HG03103 (cell line): Measurements from ENCODE around the gene PAQR9.

Experiments
- ATAC-seq: cut with Tn5 transposase; IDR thresholded peaks from one replicate; pipeline ENCODE4 v1.9.1; 2021; ENCODE audit warnings: low read depth; ENCODE audit not compliant: unreplicated experiment

PAQR9 gene

DNA sequence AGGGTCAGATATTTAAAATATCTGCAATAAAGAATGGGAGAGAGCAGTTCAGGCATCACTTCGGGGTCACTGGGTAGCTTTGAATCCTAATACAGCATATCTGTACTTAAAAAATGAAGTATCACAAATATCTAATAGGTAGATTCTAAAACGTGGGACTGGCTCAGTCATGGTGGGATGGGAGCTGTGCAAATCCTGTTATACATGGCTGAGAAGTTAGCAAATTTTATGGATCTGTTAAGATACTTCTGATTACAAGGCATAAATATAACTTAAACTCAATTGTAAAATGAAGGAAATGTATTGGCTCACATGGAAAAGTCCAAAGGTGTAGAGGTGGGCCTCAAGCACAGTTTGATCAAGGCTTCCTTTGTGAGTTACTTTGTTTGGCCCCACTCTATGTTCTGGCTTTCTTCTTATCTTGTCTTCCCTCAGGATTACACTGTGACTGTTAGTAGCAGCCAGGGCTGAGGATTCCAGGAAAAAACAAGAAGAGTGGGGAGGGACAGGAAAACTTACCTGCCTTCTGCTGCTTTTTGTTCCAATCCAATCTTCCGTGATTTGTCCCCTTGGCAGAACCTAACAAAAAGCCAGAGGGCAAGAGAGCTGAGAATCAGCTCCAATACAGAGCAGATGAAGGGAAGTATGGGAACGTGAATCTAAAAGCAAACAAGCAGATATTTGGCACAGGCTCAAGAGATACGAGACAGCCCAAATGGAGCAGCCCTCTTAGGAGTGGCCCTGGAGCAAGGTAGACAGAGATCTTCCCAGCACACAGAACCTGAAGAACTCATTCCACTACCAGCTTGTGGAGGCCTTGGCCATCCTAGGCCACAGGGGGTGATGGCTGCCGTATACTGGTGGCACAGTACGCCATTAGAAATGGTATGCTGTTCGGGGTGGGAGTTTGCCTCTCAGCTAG, 10.9 kb downstream of the PAQR9 start:
- ATAC-seq = no peak

- ATAC-seq = no peak
Observed at GRCh38 chr3:142951794-142952193, 11.7 kb downstream of the PAQR9 start.

- no peak for ATAC-seq
Observed at GRCh38 chr3:142950972-142951371, 12.5 kb downstream of the PAQR9 start.

GRCh38 chr3:142947799-142948575, 15.5 kb downstream of the PAQR9 start:
- ATAC-seq = no peak

- ATAC-seq = no peak
Observed at GRCh38 chr3:142947352-142947751, 16.1 kb downstream of the PAQR9 start.

DNA sequence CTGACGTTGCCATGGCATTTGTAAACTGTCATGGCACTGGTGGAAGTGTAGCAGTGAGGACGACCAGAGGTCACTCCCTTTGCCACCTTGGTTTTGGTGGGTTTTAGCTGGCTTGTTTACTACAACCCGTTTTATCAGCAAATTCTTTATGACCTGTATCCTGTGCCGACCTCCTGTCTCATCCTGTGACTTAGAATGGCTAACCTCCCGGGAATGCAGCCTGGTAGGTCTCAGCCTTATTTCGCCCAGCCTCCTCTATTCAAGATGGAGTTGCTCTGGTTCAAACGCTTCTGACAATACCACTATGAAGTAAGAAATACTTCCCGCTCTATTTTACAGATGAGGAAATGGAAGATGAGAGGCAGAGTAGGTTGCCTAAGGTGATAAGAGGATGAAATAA, 16.6 kb downstream of the PAQR9 start:
- no peak for ATAC-seq

DNA sequence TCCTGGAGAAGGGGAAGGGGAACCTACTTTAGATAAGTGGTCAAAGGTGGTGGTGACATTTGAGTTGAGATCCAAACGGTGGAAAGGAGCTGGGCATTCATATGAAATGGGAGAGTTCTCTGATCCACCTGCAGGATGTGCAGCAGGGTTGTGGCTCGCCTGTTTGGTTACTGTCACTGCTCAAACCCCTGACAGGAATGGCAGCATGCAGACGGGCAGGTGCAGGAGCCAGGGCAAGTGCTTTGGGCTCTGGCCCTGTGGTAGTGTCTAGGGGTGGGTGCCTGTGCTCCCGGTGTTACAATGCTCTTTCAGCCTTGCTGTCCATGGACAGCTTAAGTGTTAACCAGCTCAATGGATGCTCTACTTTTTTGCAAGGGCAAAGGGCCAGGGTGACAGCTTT, 18.5 kb downstream of the PAQR9 start:
- no peak for ATAC-seq

GRCh38 chr3:142944342-142944741, 19.1 kb downstream of the PAQR9 start:
- ATAC-seq = no peak

DNA sequence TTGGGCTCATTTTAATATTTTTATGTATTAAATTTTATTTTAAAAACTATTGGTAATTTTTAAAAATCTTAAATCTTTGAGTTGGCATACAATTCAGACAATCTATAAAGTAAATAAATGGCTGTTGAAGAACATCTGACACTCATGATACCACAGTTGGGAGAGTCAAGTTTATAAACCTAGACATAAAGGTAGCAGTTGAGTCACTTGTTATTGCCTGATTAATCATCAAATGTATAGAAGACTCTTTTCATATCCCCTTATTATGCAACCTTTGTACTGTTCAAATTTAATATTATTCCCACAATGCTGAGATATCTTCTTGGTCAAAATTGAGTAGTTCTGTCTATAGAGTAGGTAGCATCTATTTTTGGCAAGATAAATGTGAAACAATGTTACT, 19.6 kb downstream of the PAQR9 start:
- ATAC-seq = no peak

DNA sequence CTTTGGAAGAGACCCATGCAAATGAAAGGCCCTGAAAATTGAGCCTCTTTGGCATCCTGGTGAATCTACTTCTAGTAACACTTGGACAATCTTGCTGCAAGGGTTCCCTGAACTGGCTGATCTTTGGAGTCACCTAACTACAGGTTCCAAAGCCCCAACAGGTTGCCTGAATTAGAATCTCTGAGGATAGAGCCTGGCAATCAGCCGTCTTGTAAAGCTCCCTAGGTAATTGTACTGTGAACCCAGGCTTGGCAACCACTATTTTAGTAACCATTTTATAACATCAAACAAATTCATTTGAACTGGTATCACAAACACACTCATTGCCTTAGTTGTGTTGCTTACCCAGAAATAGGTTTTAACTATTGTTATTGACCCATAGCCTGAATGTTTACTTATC, 20.1 kb downstream of the PAQR9 start:
- ATAC-seq = no peak

GRCh38 chr3:142941373-142942123, 21.9 kb downstream of the PAQR9 start:
- ATAC-seq = no peak

DNA sequence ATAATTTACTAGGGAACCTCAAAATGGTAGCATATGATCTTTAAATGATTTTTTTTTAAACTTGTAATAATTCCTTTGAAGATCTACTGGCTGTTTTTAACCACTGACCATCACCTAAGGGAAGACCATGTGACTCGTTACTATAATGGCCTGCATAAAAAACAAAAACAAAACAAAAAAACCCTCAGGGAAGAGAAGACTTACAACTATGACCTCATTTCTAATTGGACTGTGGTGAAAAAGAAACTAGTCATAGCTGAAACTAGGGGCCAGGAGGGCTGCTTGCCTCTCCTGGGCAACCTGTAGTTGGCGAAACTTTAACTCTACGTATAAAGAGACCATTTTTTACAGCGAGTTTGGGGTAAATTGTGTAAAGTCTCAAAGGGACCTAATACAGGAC, 23.0 kb downstream of the PAQR9 start:
- ATAC-seq = no peak

GRCh38 chr3:142940000-142940399, 23.5 kb downstream of the PAQR9 start:
- ATAC-seq = no peak

DNA sequence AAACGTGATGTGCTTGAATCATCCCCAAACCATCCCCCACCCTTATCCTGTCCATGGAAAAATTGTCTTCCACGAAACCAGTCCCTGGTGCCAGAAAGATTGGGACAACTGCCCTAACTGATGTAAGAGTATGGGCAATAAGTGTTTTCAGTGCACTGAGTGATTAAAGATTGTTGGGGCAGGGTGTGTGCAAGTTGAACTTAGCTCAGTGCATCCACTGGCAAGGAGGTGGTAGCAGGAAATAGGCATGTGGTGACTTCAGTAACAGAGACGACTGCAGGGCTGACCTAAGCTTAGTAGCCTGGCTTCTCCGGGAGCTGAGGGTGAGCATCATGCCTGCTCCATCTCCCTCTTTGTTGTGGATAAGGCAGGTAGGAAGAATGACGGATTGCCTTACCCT, 27.5 kb downstream of the PAQR9 start:
- no peak for ATAC-seq

DNA sequence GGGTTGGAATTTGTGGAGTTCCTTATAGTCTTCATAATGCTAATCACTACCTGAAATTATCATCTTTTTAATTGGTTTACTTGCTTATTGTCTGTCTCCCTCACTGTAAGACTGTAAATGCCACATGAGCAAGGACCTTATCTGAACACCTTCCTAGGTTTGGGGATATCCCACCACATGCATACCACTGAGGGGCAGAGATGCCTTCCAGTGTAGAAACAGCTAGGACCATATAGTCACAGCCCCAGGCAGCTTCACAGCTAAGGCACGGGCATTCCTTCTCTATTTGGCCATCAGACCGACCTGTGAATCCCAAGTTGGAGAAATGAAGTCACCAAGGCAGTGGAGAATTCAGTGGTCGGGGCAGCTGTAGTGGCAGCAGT, 28.6 kb downstream of the PAQR9 start:
- ATAC-seq = no peak

DNA sequence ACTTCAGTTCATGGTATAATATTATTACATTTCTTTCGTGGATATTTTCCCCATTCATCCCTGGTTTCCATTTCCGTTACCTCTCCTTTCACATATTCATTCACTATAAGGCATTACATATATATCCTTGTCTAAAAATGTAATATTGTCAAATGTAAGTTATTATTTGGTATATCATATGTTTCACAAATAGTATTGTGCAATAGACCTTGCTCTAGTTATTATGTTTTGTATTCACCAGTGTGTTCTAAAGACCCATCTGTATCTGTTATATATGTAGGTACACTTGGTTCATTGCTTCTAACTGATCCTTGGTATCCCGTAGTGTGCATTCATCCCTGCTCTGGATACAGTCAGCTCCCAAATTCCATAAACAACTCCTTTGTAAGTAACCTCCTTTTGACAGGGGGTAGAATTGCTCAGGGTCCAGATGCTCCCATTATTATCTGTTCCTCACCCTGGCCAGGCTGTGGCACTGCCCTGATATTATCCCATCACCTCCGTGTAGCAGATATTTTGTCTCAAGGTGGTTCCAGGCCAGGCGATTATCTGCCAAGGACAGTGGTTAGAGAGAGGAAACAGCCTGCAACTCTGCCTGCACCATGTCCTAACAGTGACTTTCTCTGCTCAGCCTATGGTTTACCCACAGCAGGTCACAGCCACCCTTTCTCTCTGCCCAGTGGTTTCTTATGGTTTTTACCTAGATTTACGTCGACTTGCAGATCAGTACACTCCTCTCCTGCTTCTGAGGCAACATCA, 29.2 kb downstream of the PAQR9 start:
- no peak for ATAC-seq

DNA sequence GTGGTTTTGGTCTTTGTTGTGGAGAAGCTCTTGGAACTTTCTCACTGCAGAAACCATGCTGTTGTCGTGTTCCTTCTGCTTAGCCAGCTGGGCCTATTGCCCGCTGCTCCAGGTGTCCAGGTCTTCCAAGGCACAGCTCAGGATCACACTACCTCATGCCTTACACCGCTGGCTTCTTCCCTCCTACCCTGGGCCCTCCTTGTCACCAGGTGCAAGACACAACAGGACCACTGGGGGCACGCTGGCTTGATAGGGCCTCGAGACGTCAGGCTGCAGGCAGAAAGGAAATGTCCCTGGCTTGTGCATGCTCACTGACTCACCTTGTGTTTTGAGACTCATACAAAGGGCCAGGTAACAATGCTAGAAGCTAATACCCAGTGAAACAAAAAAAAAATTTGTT, 32.3 kb downstream of the PAQR9 start:
- no peak for ATAC-seq

GRCh38 chr3:142930463-142930862, 33.0 kb downstream of the PAQR9 start:
- no peak for ATAC-seq

GRCh38 chr3:142929890-142930289, 33.6 kb downstream of the PAQR9 start:
- ATAC-seq = no peak

DNA sequence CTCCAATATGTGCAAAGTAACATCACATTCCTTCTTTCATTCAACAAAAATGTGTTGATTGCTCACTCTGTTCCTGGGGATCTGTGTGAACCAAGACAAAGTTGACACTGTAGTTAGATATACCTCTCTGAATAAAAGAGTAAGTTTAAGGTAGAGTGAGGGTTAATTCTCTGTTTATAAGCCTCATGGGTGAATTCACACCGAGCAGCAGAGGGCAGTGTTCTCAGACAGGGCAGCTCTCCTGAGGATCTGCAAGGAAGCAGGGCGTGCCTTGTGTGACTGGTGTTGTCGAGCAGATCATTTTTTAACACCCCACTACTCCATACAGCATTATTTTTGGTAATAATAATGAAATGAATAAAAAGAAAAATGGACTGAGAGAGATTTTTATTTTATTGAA, 34.4 kb downstream of the PAQR9 start:
- ATAC-seq = peak; percentile 84
